Measurements from ENCODE around the gene CAMTA1. TPM values are rescaled to one million over a fixed set of nuclear protein-coding genes. Genes with fewer than 3 reads are reported as not detected.

The CAMTA1 gene
- polyA plus RNA-seq, 1 donor from 2014 or later, result 162 TPM

GRCh38 chr1:7575041-7575400 is 789.8 kb downstream of the CAMTA1 start:
- Histone ChIP-seq H3K36me3 (ENCODE audit: insufficient read depth, low read length) (no peaks in the 10 kb centered on the region), H3K9me2 (ENCODE audit: insufficient read depth, low read length) (no peaks in the 10 kb centered on the region), H2AFZ (ENCODE audit: low read depth, low read length) (no peak overlapping the region), H3F3A (ENCODE audit: insufficient read depth, low read length, poor library complexity, severe bottlenecking) (no peaks in the 10 kb centered on the region), H3K4me3 (ENCODE audit: low read length) (no peak overlapping the region), H3K9ac (ENCODE audit: low read length) (no peak overlapping the region), H3K9me3 (ENCODE audit: low read length) (no peaks in the 10 kb centered on the region), H3K4me2 (ENCODE audit: low read length) (no peak overlapping the region), H4K20me1 (ENCODE audit: insufficient read depth) (no peaks in the 10 kb centered on the region), H3K79me2 (replicated peaks; ENCODE audit: insufficient read depth, low read length) (no peaks in the 10 kb centered on the region), H3K27me3 (ENCODE audit: insufficient read depth, low read depth, low read length) (no peaks in the 10 kb centered on the region), H3K27ac (ENCODE audit: low read length) (no peak overlapping the region)
- TF ChIP-seq RAD21 (conservative IDR thresholded peaks at IDR 0.05), result no peak
- no peak for TF ChIP-seq EP300 (conservative IDR thresholded peaks at IDR 0.05; ENCODE audit: poor library complexity, severe bottlenecking)
- no peak for TF ChIP-seq POLR2AphosphoS5 (IDR thresholded peaks at IDR 0.05)
- no peak for TF ChIP-seq EZH2 (IDR thresholded peaks at IDR 0.05; ENCODE audit: borderline replicate concordance, insufficient read depth, low read length, poor library complexity, severe bottlenecking)
- no peak for TF ChIP-seq REST (IDR thresholded peaks at IDR 0.05; ENCODE audit: borderline replicate concordance)
- TF ChIP-seq MXI1 (conservative IDR thresholded peaks at IDR 0.05; ENCODE audit: poor library complexity, severe bottlenecking), result no peak
- TF ChIP-seq CTCF (IDR thresholded peaks at IDR 0.05; ENCODE audit: poor library complexity, severe bottlenecking), result no peak
- TF ChIP-seq TAF1 (IDR thresholded peaks at IDR 0.05; ENCODE audit: low read depth), result no peak
- no peak for TF ChIP-seq SMC3 (conservative IDR thresholded peaks at IDR 0.05; ENCODE audit: poor library complexity)

GRCh38 chr1:7576946-7577657 is 791.8 kb downstream of the CAMTA1 start:
- no peaks in the 10 kb centered on the region for H3K9me3 ChIP-seq (ENCODE audit: low read length)
- H3K9me2 ChIP-seq (ENCODE audit: insufficient read depth, low read length), result no peaks in the 10 kb centered on the region
- no peaks in the 10 kb centered on the region for H3F3A ChIP-seq (ENCODE audit: insufficient read depth, low read length, poor library complexity, severe bottlenecking)
- H4K20me1 ChIP-seq (ENCODE audit: insufficient read depth), result no peaks in the 10 kb centered on the region
- no peak overlapping the region for H3K9ac ChIP-seq (ENCODE audit: low read length)
- no peaks in the 10 kb centered on the region for H3K79me2 ChIP-seq (replicated peaks; ENCODE audit: insufficient read depth, low read length)
- TF ChIP-seq TAF1 (IDR thresholded peaks at IDR 0.05; ENCODE audit: low read depth) (no peak), POLR2AphosphoS5 (IDR thresholded peaks at IDR 0.05) (no peak), REST (IDR thresholded peaks at IDR 0.05; ENCODE audit: borderline replicate concordance) (no peak), MXI1 (conservative IDR thresholded peaks at IDR 0.05; ENCODE audit: poor library complexity, severe bottlenecking) (no peak), SMC3 (conservative IDR thresholded peaks at IDR 0.05; ENCODE audit: poor library complexity) (no peak), EP300 (conservative IDR thresholded peaks at IDR 0.05; ENCODE audit: poor library complexity, severe bottlenecking) (no peak)
- H3K4me2 ChIP-seq (ENCODE audit: low read length), result no peak overlapping the region
- H2AFZ ChIP-seq (ENCODE audit: low read depth, low read length), result no peak overlapping the region
- H3K27ac ChIP-seq (ENCODE audit: low read length), result no peak overlapping the region
- H3K4me3 ChIP-seq (ENCODE audit: low read length), result no peak overlapping the region
- H3K27me3 ChIP-seq (ENCODE audit: insufficient read depth, low read depth, low read length), result no peaks in the 10 kb centered on the region
- H3K36me3 ChIP-seq (ENCODE audit: insufficient read depth, low read length), result no peaks in the 10 kb centered on the region

All from neural cell (in vitro differentiated cells).